ENCODE results near the gene BCAS4.

DNA sequence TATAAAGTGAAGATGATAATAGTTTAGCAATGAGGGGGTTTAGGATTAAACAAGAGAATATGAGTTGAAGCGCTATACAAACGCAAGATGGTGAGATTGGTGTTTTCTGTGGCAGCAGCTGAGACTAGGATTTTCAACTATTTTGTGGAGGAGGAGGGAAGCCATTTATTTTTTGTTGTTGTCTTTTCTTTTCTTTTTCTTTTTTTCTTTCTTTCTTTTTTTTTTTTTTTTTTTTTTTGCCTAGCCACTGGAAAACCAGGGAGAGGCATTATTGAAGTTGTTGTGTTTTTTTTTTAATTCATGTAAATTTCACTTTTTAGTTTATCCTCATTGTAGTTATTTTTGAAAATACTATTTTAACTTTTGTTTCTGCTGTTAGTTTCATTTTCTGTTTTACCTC, 47.6 kb upstream of the BCAS4 start:
- TF ChIP-seq POLR2A (IDR thresholded peaks at IDR 0.05) (no peak), CTCF (IDR thresholded peaks at IDR 0.05) (no peak)

All from prostate gland (tissue), 2 donors.